GM19099 (cell line): Measurements from ENCODE around the gene CRYZL1.

ENCODE experiments used
- POLR2A ChIP-seq: IDR thresholded peaks from 3 replicates; pipeline ENCODE4 v1.6.1; 2011; ENCODE audit warnings: low read depth; ENCODE audit not compliant: insufficient read length; ENCODE audit errors: extremely low read depth

The CRYZL1 gene

GRCh38 chr21:33668180-33668579, 26.6 kb upstream of the CRYZL1 start:
- no peak for TF ChIP-seq POLR2A

GRCh38 chr21:33667636-33668035, 26.1 kb upstream of the CRYZL1 start:
- no peak for TF ChIP-seq POLR2A

- no peak for TF ChIP-seq POLR2A
Measured at GRCh38 chr21:33666153-33666552, 24.6 kb upstream of the CRYZL1 start.

- TF ChIP-seq POLR2A, result no peak
Measured at GRCh38 chr21:33664135-33664534, 22.6 kb upstream of the CRYZL1 start.

GRCh38 chr21:33663241-33663640, 21.7 kb upstream of the CRYZL1 start:
- no peak for TF ChIP-seq POLR2A

GRCh38 chr21:33662046-33662445, 20.5 kb upstream of the CRYZL1 start:
- no peak for TF ChIP-seq POLR2A

GRCh38 chr21:33661146-33661545, 19.6 kb upstream of the CRYZL1 start:
- TF ChIP-seq POLR2A, result no peak

GRCh38 chr21:33660406-33660805, 18.9 kb upstream of the CRYZL1 start:
- no peak for TF ChIP-seq POLR2A

GRCh38 chr21:33659568-33659949, 18.0 kb upstream of the CRYZL1 start:
- no peak for TF ChIP-seq POLR2A

- no peak for TF ChIP-seq POLR2A
Measured at GRCh38 chr21:33658919-33659567, 17.5 kb upstream of the CRYZL1 start.

- no peak for TF ChIP-seq POLR2A
Measured at GRCh38 chr21:33657124-33657820, 15.7 kb upstream of the CRYZL1 start.

- no peak for TF ChIP-seq POLR2A
Measured at GRCh38 chr21:33655588-33656221, 14.2 kb upstream of the CRYZL1 start.

GRCh38 chr21:33654412-33654811, 12.9 kb upstream of the CRYZL1 start:
- no peak for TF ChIP-seq POLR2A

GRCh38 chr21:33651965-33652680, 10.6 kb upstream of the CRYZL1 start:
- TF ChIP-seq POLR2A, result no peak

- no peak for TF ChIP-seq POLR2A
Measured at GRCh38 chr21:33650929-33651509, 9.5 kb upstream of the CRYZL1 start.
